Measurements from ENCODE around the gene HMMR.
"Not testable (repeated sequence)": the region's sequence is repeated elsewhere in the genome, so short reads cannot be mapped to it uniquely, and the experiment has no call there.

Gene HMMR

GRCh38 chr5:163508753-163509152 is 48.3 kb downstream of the HMMR start:
- no peak for DNase-seq (ENCODE audit: low spot score)

DNA sequence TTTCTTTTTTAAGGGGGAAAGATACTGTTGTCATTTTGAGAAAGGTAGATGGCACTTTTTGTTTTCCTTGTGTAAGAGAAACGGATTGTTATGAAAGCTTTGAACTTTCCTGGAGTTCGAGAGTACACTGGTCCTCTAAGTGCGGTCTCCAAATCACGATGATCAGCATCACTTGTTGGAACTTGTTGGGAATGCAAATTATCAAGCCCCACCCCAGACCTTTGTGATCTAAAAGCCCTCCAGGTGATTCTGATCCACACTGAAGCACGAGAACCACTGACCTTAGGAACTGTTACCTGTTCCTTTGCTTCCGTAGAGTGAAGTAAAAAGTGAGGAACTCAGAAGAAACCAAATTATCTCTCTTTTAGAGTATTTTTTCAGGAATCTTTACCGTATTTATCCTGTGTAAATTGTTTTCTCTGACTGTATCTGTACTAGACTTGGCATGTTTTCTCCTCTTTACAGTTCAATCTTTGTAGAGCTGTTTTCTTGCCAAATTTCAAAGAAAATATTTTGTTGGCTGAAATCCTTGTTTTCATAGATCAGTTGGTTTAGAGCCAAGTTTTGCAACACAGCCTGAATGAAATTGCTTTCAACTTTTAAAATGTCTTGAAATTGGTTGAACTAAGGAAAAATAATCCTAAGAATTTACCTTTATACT is 49.0 kb downstream of the HMMR start:
- peak; percentile 80 for DNase-seq (ENCODE audit: low spot score)

GRCh38 chr5:163512526-163512925 is 52.1 kb downstream of the HMMR start:
- DNase-seq (ENCODE audit: low spot score): no peak

DNA sequence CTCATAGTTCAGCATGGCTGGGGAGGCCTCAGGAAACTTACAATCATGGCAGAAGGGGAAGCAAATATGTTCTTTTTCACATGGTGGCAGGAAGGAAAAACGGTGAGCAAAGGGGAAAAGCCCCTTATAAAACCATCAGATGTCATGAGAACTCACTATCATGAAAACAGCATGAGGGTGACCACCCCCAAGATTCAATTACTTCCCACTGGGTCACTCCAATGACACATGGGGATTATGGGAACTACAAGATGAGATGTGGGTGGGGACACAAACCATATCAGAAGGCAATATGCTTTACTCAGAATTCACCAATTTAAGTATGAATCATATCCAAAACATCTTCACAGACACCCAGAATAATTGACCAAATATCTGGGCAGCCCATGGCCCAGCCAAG is 64.7 kb downstream of the HMMR start:
- no peak for DNase-seq (ENCODE audit: low spot score)

GRCh38 chr5:163529698-163530097 is 69.3 kb downstream of the HMMR start:
- no peak for DNase-seq (ENCODE audit: low spot score)

DNA sequence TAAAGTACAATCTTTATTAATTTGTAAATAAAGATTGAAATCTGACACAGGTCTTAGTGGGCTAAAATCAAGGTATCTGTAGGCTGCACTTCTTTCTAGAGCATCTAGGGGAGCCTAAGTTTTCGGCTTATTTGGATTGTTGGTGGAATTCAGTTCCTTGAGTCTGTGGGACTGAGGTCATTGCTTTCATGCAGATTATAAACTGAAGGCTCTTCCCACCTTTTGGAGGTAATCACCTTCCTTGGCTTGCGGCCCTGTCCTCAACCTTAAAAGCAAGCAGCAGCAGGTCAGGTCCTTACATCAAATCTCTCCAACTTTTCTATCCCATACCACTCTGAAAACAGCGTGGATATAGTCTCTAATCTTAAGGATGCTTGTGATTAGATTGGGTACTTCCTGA is 70.8 kb downstream of the HMMR start:
- DNase-seq (ENCODE audit: low spot score): no peak

GRCh38 chr5:163532171-163533084 is 72.0 kb downstream of the HMMR start:
- DNase-seq (ENCODE audit: low spot score): no peak

GRCh38 chr5:163533223-163533622 is 72.8 kb downstream of the HMMR start:
- DNase-seq (ENCODE audit: low spot score): no peak

- no peak for DNase-seq (ENCODE audit: low spot score)
These were observed 74.2 kb downstream of the HMMR start for GRCh38 chr5:163534492-163535094.

DNA sequence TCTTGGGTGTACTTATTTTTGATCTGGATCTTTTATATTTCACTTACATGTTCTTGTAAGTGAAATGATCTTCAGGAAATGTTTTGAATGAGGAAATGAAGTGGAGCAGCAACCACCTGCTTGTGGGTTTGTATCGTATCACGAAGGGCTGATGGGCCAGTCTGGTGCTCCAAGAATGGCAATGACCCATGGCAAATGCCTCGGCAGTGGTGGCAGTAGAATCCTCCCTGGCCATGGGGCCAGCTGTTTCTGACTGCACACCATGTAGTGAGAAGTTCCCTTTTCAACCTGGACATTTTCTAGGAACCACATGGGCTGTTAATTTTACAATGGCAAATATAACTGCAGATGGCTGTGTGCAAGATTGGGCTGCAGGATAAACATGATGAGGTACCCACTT is 74.9 kb downstream of the HMMR start:
- DNase-seq (ENCODE audit: low spot score): no peak

GRCh38 chr5:163536442-163536841 is 76.0 kb downstream of the HMMR start:
- DNase-seq (ENCODE audit: low spot score): not testable (repeated sequence)

DNA sequence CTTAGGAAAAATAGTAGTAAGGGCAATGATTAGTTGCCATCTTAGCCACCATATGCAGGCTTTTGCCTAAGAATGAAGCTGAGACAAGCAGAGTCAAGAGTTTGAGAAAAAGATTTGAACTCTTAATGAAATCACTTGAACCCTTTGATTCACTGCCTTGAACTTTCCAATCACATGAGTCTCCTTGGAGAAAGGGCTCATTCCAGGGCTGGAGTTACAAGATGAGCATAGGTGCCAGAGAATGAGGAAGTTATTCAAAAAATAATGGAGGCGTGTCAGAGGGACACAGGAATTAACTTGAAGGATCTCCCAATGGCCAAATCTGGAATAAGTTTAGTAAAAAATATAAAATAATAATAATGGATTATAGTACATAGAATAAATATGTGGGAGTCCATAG is 80.3 kb downstream of the HMMR start:
- DNase-seq (ENCODE audit: low spot score): peak; percentile 17

All from LoVo (cell line).